NCI-H748 (cell line): ENCODE measurements around the gene TEF.
A peak's percentile ranks its signal among the peaks of the same experiment; 100 is the strongest.
"Not testable (repeated sequence)": the region's sequence is repeated elsewhere in the genome, so short reads cannot be mapped to it uniquely, and the experiment has no call there.

Experiments
- DNase-seq: peaks from one replicate; lab custom pipeline; 2025; ENCODE audit not compliant: unreplicated experiment; lab: John Stamatoyannopoulos, UW

Gene TEF

GRCh38 chr22:41380993-41381328 is 781 bp upstream of the TEF start:
- peak; percentile 84 for DNase-seq

GRCh38 chr22:41382098-41382578 is 396 bp downstream of the TEF start:
- DNase-seq: peak; percentile 73

- DNase-seq: peak; percentile 50
Observed at GRCh38 chr22:41382610-41383009, 868 bp downstream of the TEF start.

- peak; percentile 23 for DNase-seq
Observed at GRCh38 chr22:41383085-41383484, 1.3 kb downstream of the TEF start.

- no peak for DNase-seq
Observed at GRCh38 chr22:41384128-41384527, 2.4 kb downstream of the TEF start.

GRCh38 chr22:41387341-41387740 is 5.6 kb downstream of the TEF start:
- no peak for DNase-seq

- no peak for DNase-seq
Observed at GRCh38 chr22:41394012-41394356, 12.2 kb downstream of the TEF start.

- DNase-seq: no peak
Observed at GRCh38 chr22:41395531-41396240, 13.9 kb downstream of the TEF start.

GRCh38 chr22:41397143-41397811 is 15.5 kb downstream of the TEF start:
- no peak for DNase-seq

- no peak for DNase-seq
Observed at GRCh38 chr22:41398921-41399320, 17.2 kb downstream of the TEF start.

GRCh38 chr22:41401781-41402648 is 20.3 kb downstream of the TEF start:
- DNase-seq: no peak

- DNase-seq: not testable (repeated sequence)
Observed at GRCh38 chr22:41402851-41403250, 21.1 kb downstream of the TEF start.

GRCh38 chr22:41403532-41404318 is 22.0 kb downstream of the TEF start:
- peak; percentile 82 for DNase-seq

GRCh38 chr22:41405588-41405987 is 23.8 kb downstream of the TEF start:
- DNase-seq: no peak

GRCh38 chr22:41406410-41406809 is 24.7 kb downstream of the TEF start:
- no peak for DNase-seq

- DNase-seq: no peak
Observed at GRCh38 chr22:41407433-41407832, 25.7 kb downstream of the TEF start.

- DNase-seq: no peak
Observed at GRCh38 chr22:41408665-41409064, 26.9 kb downstream of the TEF start.

- no peak for DNase-seq
Observed at GRCh38 chr22:41410311-41410751, 28.6 kb downstream of the TEF start.

- DNase-seq: no peak
Observed at GRCh38 chr22:41411021-41411851, 29.5 kb downstream of the TEF start.

GRCh38 chr22:41415554-41415953 is 33.8 kb downstream of the TEF start:
- DNase-seq: no peak
